Measurements from ENCODE around the gene TRIM44. TPM values are rescaled to one million over a fixed set of nuclear protein-coding genes. Genes with fewer than 3 reads are reported as not detected.

Gene TRIM44
- total RNA-seq, 1 experiment from 2014 or later, result 191 TPM

- CTCF ChIA-PET, result no interaction called here
- no TSS peak for BruUV-seq (replicated peaks)
- Histone ChIP-seq H3K27ac (ENCODE audit: low read depth, low read length, poor library complexity, severe bottlenecking) (no peak overlapping the region), H3K9me3 (ENCODE audit: low read depth, low read length, poor library complexity, severe bottlenecking) (peaks cover 7% of the 10 kb centered on the region), H3K4me3 (ENCODE audit: low read depth, low read length, poor library complexity, severe bottlenecking) (no peak overlapping the region), H3K36me3 (ENCODE audit: insufficient read depth, low read length, poor library complexity, severe bottlenecking) (no peaks in the 10 kb centered on the region), H3K27me3 (replicated peaks; ENCODE audit: insufficient read depth, low read depth, low read length, poor library complexity) (peaks cover 20% of the 10 kb centered on the region), H3K4me1 (ENCODE audit: insufficient read depth, low read length, poor library complexity, severe bottlenecking) (no peaks in the 10 kb centered on the region)
- POLR2A ChIA-PET (ENCODE audit: low non-redundant PET), result no interaction called here
- TF ChIP-seq CTCF (conservative IDR thresholded peaks at IDR 0.05; ENCODE audit: low read depth, low read length) (no peak), EZH2 (IDR thresholded peaks at IDR 0.05; ENCODE audit: borderline replicate concordance, low read depth, low read length, poor library complexity, severe bottlenecking) (no peak)
- DNase-seq (ENCODE audit: low spot score), result no peak
- intact Hi-C loops (cut with micrococcal nuclease; ENCODE audit: unreplicated experiment), result no loop called here
Measured at GRCh38 chr11:35844579-35844978, 182.0 kb downstream of the TRIM44 start.

DNA sequence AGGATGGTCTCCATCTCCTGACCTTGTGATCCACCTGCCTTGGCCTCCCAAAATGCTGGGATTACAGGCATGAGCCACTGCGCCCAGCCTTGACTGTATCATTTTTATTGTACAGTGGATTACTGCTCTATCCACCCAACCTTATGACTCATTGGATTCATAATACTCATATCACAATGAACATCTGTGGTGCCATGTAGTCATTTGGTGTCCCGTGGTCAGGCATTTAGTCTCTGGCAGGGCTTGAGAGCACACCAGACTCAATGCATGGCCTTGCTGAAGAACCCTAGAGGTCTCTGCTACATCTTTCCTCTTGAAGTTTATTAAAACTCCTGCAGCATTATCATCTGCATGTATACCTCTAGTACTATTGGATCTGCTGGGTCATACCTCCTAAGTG, 183.3 kb downstream of the TRIM44 start:
- Histone ChIP-seq H3K36me3 (ENCODE audit: insufficient read depth, low read length, poor library complexity, severe bottlenecking) (no peaks in the 10 kb centered on the region), H3K4me1 (ENCODE audit: insufficient read depth, low read length, poor library complexity, severe bottlenecking) (no peaks in the 10 kb centered on the region), H3K9me3 (ENCODE audit: low read depth, low read length, poor library complexity, severe bottlenecking) (no peaks in the 10 kb centered on the region), H3K27me3 (replicated peaks; ENCODE audit: insufficient read depth, low read depth, low read length, poor library complexity) (peaks cover 20% of the 10 kb centered on the region), H3K27ac (ENCODE audit: low read depth, low read length, poor library complexity, severe bottlenecking) (no peak overlapping the region), H3K4me3 (ENCODE audit: low read depth, low read length, poor library complexity, severe bottlenecking) (no peak overlapping the region)
- intact Hi-C loops (cut with micrococcal nuclease; ENCODE audit: unreplicated experiment), result no loop called here
- ChIA-PET POLR2A (ENCODE audit: low non-redundant PET) (no interaction called here), CTCF (no interaction called here)
- BruUV-seq (replicated peaks), result no TSS peak
- no peak for DNase-seq (ENCODE audit: low spot score)
- TF ChIP-seq EZH2 (IDR thresholded peaks at IDR 0.05; ENCODE audit: borderline replicate concordance, low read depth, low read length, poor library complexity, severe bottlenecking) (no peak), CTCF (conservative IDR thresholded peaks at IDR 0.05; ENCODE audit: low read depth, low read length) (no peak)

DNA sequence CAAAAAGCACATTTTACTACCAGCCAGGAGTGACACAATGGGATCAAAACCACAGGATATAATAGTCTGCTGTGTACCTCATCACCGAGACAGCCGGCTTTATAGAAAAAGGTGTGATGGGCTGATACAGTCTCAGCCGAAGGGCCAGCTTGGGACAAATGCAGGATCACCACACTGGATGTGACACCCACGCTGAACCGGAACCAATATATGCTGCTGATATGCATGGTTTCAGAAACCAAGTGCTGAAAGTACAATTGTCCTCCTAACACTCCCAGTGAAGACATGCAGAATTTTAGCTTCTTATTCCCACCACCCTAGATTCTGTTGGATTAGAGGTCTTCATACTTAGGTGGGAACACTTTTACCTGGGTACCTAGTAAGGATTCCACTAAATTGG, 184.3 kb downstream of the TRIM44 start:
- BruUV-seq (replicated peaks), result no TSS peak
- Histone ChIP-seq H3K4me3 (ENCODE audit: low read depth, low read length, poor library complexity, severe bottlenecking) (no peak overlapping the region), H3K4me1 (ENCODE audit: insufficient read depth, low read length, poor library complexity, severe bottlenecking) (no peaks in the 10 kb centered on the region), H3K27me3 (replicated peaks; ENCODE audit: insufficient read depth, low read depth, low read length, poor library complexity) (peaks cover 20% of the 10 kb centered on the region), H3K27ac (ENCODE audit: low read depth, low read length, poor library complexity, severe bottlenecking) (no peak overlapping the region), H3K9me3 (ENCODE audit: low read depth, low read length, poor library complexity, severe bottlenecking) (no peaks in the 10 kb centered on the region), H3K36me3 (ENCODE audit: insufficient read depth, low read length, poor library complexity, severe bottlenecking) (no peaks in the 10 kb centered on the region)
- no peak for DNase-seq (ENCODE audit: low spot score)
- ChIA-PET CTCF (no interaction called here), POLR2A (ENCODE audit: low non-redundant PET) (no interaction called here)
- intact Hi-C loops (cut with micrococcal nuclease; ENCODE audit: unreplicated experiment), result no loop called here
- TF ChIP-seq EZH2 (IDR thresholded peaks at IDR 0.05; ENCODE audit: borderline replicate concordance, low read depth, low read length, poor library complexity, severe bottlenecking) (no peak), CTCF (conservative IDR thresholded peaks at IDR 0.05; ENCODE audit: low read depth, low read length) (no peak)
